Activated CD8-positive, alpha-beta memory T cell treated with anti-CD3 and anti-CD28 coated beads for 24 hours (primary cell): ENCODE data around the gene CHL1.
"Not testable (repeated sequence)": the region's sequence is repeated elsewhere in the genome, so short reads cannot be mapped to it uniquely, and the experiment has no call there.

Experiments
- DNase-seq: peaks from one replicate; pipeline ENCODE4 v3.0.0-alpha.2; 2020

CHL1 gene

DNA sequence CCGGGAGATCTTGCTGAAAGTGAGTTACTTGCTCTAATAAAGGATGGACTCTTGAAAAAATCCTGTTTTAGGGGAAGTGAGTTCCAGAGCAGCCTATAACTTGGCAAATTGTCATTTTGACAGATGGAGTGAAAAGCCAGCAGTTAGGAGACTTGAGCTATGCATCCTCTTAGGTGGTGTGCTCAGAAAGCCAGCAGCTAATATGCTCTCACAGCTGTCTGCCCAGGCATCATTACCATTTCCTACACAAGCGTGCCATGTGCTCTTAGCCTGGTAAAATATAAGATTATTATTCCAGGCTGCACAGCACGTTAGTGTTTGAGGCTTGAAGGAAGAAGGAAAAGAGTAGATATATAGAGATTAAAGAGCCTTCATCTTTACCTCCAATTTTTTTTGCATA, 151.0 kb downstream of the CHL1 start:
- no peak for DNase-seq

DNA sequence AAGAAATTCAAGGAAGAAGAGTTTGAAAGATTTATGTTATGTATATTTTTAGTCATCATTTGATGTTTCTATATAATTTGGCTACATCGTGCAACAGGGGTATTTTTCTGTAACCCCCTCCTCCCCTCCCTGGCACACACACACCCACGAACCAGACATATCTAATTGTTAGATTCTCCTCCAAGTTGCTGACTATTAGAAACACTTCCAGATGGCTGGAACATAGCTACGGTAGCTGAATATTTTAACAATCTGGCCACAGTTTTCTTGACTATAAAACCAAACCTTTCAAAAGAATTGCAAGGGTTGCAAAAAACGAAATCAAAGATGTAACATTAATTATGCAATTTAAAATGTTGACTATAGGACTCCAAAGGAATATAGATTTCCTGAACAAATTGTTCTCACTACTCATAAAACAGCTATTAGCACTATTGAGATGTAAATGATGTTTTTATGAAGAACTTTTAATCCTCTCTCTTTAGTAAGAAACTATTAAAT, 154.4 kb downstream of the CHL1 start:
- no peak for DNase-seq

DNA sequence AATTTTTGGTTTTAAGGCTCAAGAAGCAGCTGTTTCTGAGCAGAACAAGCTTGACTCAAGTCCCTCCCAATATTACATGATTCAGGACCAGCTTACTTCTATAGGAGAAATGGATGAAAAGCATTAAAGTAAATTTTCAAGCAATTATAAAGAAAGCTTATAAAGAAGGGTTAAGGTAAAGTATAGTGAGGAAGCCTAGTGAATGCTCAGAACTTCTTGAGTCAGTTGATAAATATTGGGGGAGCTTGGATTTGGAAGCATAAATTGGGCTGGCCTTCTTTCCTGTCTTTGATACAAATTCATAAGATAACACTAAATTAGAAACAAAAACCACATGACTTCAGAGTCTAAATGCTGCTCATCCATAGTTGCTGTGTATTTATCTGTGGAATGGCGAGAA, 156.0 kb downstream of the CHL1 start:
- no peak for DNase-seq

DNA sequence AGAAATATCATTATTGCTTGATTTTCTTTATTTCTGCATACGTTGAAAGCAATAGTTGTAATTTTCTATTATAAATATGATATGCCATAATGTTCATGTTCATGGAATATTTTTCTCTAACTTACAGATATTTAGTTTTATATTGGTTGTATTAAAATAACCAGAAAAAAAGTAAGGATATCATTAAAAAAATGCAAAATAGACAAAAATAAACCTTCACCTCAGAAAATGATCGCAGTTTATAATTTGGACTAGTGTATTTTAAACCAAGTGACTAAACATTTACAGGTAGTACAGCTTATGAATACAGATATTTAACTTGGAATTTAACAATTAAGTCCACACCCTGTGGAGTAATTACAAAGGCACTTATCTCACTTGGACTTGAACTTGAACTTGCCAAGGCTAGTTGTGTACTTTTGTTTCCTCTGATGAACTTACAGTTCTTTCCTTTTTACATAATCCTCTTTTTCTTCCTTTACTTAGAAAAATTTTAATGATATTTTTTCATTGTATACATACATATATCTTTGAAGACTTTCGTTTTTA, 156.7 kb downstream of the CHL1 start:
- DNase-seq: no peak

DNA sequence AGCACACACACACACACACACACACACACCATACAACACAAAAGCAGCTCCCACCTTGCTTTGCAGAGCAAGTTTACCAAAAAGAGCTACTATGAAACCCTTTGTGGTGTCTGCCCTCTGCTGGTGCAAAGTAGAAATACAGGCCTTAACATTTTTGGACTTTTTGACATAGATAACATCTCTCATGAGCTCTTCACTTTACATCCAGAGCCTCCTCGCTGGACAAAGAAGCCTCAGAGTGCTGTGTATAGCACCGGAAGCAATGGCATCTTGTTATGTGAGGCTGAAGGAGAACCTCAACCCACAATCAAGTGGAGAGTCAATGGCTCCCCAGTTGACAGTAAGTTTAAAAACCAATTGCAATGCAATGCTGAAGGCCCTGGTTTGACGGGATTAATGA, 157.9 kb downstream of the CHL1 start:
- peak; percentile 56 for DNase-seq

DNA sequence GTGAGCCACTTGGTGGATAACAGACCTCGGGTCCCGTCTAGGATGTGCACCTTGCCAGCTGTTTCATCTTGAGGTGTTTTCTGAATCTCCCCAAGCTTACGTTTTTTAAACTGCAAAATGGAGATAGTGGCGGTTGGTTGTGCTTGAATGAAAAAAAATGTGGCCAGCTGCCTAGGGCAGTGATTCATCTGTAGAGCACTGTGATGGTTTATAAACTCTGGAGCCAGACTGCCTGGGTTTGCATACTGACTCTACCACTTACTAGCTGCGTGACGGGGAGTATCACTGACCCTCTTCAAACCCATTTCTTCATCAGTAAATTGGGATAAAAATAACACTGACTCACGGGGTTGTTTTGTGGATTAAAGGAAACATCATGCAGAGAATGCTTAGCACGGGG, 159.1 kb downstream of the CHL1 start:
- DNase-seq: no peak

DNA sequence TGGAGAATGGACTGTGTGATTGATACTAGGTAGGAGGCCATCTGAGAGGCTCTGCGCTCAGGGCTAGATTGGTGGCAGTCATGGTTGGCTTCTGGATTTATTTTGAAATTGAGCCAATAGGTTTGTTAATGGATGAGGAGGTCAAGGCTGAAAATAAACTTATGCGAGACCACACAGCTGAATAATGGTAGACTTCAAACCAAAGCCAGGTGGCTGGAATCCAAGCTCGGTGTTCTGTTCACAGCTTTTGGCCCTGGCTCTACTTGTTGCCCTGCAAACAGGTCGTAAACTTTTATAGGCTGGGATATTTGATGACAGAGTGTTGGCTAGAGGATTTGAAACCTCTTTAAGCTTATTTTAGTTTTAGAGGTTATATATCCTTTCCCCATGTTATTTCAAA, 160.4 kb downstream of the CHL1 start:
- DNase-seq: no peak

DNA sequence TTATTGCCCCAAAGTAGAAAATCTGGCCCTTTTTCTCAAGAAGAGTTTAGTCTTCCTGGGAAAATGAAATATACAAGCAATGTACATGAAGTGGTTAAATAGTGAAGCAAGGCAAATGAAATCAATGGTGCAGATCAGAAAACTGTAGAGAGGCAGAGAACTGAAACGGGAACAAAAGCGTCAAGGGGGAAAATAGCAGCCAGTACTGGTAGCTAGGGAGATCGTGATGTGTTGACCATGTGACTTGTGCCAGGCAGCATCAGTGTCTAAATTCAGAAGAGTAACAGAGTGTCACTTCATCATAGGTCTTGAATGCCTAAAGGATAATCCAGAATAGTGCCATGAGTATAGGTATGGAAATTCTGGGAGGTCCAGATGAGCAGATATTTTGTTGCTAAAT, 163.1 kb downstream of the CHL1 start:
- no peak for DNase-seq

DNA sequence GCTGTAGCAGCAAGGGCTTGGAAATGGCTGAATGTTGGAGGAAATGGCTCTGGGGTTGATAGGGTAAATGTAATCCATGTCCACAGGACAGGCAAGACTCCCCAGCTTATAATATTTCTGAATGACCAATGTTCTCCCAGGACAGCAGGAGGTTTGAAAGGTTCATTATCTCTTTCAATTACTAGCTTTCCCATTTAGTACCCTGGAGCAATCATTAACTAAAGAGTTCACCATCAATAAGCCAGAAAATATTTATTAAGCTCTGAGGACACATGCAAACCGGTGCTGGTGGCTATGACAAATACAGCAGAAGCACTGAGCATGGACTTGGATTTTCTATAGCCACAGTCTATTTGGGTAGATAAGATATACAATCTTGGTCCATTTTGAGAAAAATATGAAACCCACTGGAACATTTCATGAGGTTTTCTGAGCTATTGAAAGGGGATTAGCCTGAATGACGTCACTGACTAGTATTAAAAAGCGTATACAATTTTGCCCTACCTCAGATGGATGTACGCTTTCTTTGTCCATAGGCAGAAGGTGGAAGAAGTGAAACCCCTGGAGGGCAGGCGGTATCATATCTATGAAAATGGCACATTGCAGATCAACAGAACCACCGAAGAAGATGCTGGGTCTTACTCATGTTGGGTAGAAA, 166.2 kb downstream of the CHL1 start:
- DNase-seq: no peak

DNA sequence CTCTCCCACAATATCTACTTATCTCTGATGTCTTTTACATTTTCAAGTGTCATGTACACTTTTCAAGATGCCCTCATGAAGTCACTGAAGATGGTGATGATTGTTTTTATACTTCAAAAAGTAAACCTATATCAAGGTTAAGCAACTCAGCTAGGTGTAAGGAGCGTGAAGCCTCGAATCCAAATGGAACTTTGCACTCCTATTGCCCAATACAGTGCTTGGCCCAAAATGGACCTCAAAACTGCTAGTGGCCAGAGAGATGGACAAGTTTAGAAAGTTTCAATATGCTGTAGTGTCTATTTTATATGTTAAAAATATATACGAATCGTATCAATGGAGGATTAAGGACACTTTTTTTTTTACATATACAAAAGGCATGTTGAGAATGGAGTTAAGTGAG, 167.7 kb downstream of the CHL1 start:
- DNase-seq: no peak

DNA sequence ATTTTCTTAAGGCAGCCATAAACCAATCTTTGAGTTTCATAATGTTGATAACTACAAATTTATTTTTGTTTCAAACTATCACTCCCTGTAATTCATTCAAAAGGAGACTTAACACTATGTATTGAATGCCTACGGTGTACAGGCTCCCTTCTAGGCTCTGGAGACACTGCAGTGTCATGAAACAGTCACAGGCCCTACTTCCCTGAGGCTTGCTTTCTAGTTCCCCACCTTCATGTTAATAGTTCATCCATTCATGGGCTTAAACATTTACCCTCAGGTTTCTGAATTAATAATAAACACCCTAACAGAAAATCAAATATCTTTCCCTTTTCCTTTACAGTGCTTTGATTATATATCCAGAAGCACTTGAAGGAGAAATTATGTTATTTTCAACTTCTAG, 168.7 kb downstream of the CHL1 start:
- no peak for DNase-seq

DNA sequence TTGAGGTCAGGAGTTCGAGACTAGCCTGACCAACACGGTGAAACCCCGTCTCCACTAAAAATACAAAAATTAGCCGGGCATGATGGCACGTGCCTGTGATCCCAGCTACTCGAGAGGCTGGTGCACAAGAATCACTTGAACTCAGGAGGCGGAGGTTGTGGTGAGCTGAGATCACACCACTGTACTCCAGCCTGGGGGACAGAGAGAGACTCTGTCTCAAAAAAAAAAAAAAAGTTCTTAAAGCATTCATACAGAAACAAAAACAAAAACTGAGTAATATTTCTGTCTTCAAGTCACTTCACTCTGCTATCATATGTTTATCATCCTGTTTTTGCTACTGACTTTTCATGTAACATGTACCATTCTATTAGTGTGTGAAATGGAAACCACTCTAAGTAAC, 169.7 kb downstream of the CHL1 start:
- not testable (repeated sequence) for DNase-seq

DNA sequence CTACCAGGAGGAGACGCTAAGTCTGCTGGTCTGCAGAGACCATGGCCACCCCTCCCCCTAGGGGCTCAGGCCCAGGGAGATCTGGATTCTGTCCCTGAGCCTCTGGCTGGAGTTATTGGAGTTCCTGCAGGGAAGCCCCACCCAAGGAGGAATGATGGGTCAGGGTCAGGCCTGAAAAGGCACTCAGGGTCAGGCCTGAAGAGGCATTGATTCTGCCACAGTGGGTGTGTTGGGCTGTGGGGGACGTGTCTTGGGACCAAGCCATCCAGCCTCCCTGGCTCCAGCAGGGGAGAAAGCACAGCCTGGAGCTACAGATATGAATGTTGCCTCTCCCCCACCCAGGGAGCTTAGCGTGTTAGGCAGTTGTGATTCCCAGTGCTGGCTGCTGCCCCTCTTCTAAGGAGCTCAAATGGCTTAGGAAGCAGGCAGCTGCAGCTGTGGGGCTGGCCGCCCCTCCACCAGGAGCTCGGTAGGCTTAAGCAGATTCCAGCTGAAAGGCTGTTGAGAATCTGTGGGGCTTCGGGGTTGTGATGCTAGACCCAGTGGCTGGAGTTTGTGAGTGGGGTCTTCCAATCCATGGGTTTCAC, 176.7 kb downstream of the CHL1 start:
- DNase-seq: no peak

DNA sequence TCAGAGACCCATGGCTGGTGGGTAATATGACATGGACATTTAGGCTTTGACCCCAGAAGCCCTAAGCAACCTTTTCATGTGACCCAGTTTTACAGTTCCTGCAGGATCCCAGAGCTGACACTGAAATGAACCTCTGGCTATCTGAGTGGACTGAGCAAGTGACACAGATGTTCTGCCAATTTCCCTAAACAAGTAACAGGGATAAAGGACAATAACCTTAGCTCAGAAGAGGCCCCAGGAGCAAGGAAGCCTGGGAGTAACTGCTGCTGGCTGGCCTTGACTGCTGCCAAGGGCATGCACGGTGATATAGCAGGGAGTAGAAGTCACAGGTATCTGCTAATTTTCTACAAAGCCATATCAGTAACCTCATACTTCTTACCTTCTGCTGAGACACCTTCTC, 177.9 kb downstream of the CHL1 start:
- no peak for DNase-seq

DNA sequence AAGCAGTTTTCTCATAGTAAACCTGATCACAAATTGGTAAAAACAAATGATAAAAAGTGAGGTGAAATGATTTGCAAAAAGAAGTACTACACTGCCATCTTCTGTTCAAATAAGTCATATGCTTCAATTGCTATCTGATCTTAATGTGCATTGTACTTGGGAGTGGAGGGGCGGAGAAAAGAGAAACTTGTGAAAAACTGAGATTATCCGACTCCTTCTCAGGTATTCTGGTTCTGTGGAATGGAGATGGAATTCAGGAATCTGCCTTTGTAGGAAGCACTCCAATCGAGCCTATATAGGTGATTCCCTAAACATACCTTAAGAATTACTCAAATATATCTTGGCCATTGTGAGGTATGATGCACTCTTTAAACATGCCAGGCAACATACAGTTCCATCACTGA, 180.6 kb downstream of the CHL1 start:
- no peak for DNase-seq

DNA sequence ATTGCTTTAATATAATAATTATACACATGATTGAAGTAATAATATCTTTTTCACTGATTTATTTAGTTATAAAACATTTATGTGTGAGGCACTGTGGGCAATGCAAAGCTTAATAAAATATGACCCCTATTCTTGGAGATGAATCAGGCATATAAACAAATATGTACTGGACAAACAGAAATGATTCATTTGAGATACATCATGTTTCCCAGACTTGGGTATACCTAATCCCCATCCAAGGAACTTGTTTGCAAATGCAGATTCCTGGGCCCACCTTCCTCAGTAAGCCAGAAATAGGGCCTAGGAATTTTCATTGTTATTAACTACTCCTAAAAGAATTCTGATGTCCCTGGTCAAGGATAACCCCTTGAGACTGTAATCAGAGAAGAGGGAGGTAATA, 184.2 kb downstream of the CHL1 start:
- no peak for DNase-seq

DNA sequence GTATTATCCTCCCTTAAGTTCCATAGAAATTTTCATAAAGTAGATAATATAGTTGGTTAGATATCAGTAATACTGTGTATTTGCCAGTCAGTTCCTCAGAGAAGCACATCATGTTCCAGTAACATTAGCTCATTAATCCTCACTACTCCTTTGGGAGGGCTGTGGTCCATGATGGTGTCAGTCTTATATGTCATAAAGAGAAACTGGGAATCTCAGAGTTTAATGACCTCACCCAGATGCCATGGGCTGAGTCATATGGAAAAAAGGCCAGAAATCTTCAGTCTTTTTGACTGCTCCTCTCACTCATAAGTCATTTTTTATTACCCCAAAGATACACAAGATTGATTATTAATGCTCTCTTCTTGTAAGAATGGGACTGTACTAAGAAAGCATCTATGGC, 188.6 kb downstream of the CHL1 start:
- DNase-seq: no peak

DNA sequence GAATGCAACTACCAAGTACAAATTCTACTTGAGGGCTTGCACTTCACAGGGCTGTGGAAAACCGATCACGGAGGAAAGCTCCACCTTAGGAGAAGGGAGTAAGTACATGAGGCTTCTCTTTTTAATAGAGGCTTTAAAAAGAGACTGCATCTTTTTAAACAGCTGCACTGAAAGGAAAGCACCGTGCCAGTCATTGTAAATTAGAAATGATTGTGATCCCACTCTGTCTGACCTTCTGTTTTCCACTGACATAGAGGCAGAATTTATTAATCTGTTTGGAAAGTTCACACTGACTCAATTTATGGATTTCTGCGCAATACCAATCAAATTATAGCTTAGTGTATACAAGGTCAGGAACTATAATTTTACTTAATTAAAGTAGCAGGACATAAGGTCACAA, 198.2 kb downstream of the CHL1 start:
- no peak for DNase-seq

DNA sequence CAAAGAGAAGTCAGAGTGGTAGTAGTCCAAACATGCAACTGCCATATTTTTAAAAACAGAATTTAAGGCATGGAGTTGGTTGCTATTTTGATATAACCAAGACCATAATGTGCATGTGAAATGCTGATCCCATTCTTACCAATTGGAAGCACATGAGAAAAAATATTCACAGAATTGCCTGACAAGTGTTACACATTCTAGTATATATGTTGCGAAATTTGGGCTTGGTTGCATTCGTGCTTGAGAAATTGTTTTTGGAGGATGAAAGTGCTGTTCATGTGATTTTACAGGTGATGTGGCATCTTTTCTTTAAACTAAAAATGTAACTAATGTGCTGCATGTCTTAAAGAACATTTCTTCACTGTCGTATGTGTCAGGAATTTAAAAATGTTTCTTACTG, 199.7 kb downstream of the CHL1 start:
- DNase-seq: no peak

DNA sequence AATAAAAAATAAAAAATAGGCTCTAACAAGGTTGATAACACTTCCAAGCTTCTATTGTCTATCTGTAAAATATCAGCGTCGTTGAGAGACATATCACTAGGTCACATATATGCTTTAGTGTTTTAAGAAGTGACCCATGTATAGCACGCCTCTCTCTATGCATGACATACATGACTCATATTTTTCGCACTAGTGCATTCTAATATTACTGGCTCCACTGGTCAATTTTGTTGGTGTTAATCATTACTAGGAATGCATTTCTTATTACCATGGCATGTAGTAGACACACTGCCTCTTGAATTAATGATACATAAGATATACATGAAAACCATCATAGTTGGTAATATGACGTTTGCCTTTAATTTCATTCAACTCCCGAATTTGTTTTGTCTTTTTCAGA, 203.1 kb downstream of the CHL1 start:
- no peak for DNase-seq

DNA sequence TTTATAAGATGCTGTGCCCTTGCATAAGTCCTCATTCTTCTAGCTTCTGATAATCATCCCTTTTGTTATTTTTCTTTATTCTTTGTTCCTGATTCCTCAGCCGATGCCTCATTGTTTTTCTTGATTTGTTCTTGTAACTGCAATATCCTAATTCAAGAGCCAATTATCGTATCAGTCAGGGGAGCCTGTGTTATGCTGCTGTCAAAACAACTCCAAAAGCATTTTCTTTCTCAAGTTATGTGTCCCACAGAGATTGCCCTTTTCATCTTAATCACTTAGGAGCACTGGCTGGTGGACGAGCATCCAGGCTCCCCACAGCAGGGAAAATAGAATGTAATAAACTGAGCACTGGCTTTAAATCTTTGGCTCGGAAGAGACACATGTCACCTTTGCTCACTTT, 207.3 kb downstream of the CHL1 start:
- no peak for DNase-seq

DNA sequence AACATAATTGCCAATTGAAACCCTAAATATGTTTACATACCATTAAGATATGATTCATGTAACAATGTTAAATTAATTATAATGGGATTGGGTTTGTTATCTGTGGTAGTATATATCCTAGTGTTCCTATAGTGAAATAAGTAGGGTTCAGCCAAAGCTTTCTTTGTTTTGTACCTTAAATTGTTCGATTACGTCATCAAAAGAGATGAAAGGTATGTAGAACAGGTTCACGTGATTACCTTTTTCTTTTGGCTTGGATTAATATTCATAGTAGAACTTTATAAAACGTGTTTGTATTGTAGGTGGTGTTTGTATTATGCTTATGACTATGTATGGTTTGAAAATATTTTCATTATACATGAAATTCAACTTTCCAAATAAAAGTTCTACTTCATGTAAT, 212.4 kb downstream of the CHL1 start:
- no peak for DNase-seq

DNA sequence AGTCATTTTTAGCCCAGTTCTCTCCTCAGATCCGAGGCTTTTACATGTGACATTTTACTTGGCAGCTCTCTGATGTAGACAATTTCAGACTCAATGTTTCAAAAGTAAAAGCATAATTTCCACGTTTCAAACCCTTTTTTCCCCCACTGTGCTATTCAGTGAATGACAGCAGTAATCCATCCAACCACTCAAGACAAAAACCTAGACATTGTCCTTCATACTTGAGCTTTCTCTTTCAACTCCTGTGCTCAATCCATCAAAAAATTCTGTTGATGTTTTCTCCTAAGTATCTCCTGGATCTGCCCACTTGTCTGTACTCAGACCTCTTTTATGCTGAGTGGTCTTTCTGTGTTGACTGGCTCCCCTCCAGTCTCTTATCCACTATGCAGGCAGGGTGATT, 214.7 kb downstream of the CHL1 start:
- DNase-seq: no peak

DNA sequence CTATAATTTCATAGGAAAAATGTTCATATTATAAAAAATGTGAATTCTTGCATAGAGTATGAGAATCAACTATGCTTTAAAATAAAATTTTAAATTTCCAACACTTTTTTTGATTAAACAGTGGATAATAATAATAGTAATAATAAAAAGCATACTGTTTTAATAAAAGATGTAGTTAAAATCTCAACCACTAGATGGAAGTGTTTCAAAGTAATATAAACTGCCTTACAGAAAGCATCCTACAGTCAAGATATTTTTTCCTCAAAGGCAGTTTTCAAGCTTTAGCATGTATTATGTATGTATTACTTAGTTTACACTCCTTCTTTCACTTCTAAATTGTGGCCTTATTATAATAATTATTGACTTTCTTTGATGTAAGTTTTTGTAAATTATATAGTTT, 217.5 kb downstream of the CHL1 start:
- DNase-seq: no peak
